ENCODE results near the gene QPRT.
"Not testable (repeated sequence)": the region's sequence is repeated elsewhere in the genome, so short reads cannot be mapped to it uniquely, and the experiment has no call there.

QPRT gene

GRCh38 chr16:29694384-29695195, 15.6 kb downstream of the QPRT start:
- no peak for DNase-seq

- not testable (repeated sequence) for DNase-seq
Measured at GRCh38 chr16:29695675-29696074, 16.7 kb downstream of the QPRT start.

GRCh38 chr16:29696881-29697331, 17.9 kb downstream of the QPRT start:
- DNase-seq: no peak

- DNase-seq: no peak
Measured at GRCh38 chr16:29697391-29697790, 18.4 kb downstream of the QPRT start.

- no peak for DNase-seq
Measured at GRCh38 chr16:29698042-29698441, 19.1 kb downstream of the QPRT start.

GRCh38 chr16:29698484-29699323, 19.7 kb downstream of the QPRT start:
- DNase-seq: no peak

- DNase-seq: no peak
Measured at GRCh38 chr16:29699324-29700219, 20.6 kb downstream of the QPRT start.

GRCh38 chr16:29700253-29700987, 21.4 kb downstream of the QPRT start:
- DNase-seq: peak; percentile 82

GRCh38 chr16:29701214-29701555, 22.2 kb downstream of the QPRT start:
- no peak for DNase-seq

- peak; percentile 70 for DNase-seq
Measured at GRCh38 chr16:29702269-29702668, 23.3 kb downstream of the QPRT start.

- no peak for DNase-seq
Measured at GRCh38 chr16:29705030-29705429, 26.1 kb downstream of the QPRT start.

GRCh38 chr16:29707160-29707559, 28.2 kb downstream of the QPRT start:
- DNase-seq: not testable (repeated sequence)

- DNase-seq: no peak
Measured at GRCh38 chr16:29708917-29709600, 30.1 kb downstream of the QPRT start.

GRCh38 chr16:29709657-29710056, 30.7 kb downstream of the QPRT start:
- not testable (repeated sequence) for DNase-seq

- DNase-seq: peak; percentile 80
Measured at GRCh38 chr16:29710227-29711219, 31.5 kb downstream of the QPRT start.

GRCh38 chr16:29712809-29713208, 33.8 kb downstream of the QPRT start:
- DNase-seq: no peak

- DNase-seq: no peak
Measured at GRCh38 chr16:29714396-29714795, 35.4 kb downstream of the QPRT start.

GRCh38 chr16:29714972-29715371, 36.0 kb downstream of the QPRT start:
- DNase-seq: no peak

- no peak for DNase-seq
Measured at GRCh38 chr16:29717113-29717512, 38.1 kb downstream of the QPRT start.

- no peak for DNase-seq
Measured at GRCh38 chr16:29719063-29719462, 40.1 kb downstream of the QPRT start.
